ENCODE results near the gene KRTAP10-8.
"Not testable (repeated sequence)": the region's sequence is repeated elsewhere in the genome, so short reads cannot be mapped to it uniquely, and the experiment has no call there.

KRTAP10-8 gene

DNA sequence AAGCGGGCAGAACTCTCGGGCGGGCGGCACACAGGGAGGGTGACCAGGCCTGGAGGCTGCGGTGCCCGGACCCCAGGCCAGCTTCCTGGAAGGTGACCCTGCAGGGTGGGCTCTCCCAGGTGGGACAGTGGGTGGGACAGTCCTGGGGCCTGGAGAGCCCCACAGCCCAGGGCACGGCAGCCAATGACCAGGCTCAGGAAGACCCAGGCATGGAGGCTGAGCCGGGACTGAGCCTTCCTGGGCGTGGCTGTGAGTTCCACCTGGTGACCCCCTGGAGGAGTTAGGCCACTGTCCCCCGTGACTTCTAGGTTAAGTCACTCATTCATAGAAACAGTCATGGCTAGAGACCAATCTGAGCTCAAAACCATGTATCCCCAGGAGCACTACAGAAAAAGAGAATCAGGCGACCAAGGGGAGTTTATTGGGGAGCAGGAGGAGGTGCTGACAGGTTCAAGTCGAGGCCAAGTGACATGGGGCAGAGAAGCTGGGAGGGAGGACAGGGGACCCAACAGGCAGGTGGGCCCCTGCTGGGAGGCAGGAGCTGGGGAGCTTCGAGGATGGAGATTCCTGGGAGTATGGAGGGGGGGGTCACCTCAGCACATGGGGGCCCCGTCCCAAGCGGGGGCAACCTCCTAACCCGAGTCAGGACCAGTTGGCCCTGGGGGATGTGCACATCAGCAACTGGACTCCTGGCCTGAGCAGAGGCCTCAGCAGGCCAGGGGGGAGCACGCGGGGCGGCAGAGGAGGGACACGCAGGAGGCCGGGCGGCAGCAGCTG is 32.6 kb upstream of the KRTAP10-8 start:
- DNase-seq = no peak

DNA sequence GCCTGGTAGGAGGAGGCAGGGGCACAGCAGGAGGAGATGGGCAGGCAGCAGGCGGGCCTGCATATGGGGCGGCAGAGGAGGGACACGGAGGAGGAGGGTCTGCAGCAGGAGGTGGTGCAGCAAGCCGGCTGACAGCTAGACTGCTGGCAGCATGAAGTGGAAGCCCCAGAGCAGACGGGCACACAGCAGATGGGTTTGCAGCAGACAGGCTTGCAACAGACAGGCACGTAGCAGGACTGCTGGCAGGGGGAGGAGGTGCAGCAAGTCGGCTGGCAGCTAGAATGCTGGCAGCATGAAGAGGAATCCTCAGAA is 32.1 kb upstream of the KRTAP10-8 start:
- DNase-seq = no peak

DNA sequence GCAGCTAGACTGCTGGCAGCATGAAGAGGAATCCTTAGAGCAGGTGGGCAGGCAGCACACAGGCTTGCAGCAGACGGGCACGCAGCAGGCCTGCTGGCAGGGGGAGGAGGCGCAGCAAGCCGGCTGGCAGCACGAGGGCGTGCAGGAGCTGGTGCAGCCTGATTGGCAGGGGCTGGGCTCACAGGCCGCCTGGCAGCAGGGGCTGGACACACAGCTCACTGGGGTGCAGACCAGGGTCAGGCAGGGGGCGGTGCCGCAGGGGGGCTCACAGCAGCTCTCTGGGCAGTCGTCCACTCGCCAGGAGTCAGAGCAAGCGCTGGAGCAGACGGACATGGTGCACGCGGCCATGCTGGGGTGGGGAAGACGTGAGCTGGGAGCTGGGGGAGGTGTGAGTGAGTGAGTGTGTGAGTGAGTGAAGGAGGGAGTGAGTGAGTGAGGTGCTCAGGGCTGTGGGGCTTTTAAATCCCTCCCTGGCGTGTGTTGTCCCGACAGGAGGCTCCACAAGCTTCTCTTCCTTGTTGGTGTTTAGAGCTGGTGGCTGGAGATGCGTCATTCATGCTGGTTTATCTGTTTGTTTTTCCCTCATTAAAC is 31.6 kb upstream of the KRTAP10-8 start, which contains the start of gene KRTAP10-5:
TSS of gene KRTAP10-5 (minus strand) at position 374 of the 591 bp plus-strand sequence. CDS start at position 348, 26 bp downstream.
- DNase-seq = peak in 1 of 2 experiments; percentile 69

DNA sequence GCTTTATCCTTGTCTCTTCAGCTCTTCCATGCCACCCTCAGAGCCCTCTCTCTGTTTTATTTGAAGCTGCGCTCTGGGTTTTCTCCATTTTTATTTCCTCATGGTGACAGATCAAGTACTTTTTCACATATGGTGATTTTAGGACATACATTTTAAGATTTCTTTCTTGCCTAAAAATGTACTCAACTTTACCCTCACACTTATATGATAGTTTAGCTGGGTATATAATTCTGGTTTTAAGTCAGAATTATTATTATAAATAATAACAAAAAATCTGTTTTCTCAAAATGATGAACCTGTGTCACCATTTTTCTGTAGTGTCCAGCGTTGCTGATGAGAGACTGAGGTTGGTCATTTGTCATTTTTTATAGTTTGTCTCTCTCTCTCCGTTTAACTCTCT is 30.7 kb upstream of the KRTAP10-8 start:
- no peak for DNase-seq

DNA sequence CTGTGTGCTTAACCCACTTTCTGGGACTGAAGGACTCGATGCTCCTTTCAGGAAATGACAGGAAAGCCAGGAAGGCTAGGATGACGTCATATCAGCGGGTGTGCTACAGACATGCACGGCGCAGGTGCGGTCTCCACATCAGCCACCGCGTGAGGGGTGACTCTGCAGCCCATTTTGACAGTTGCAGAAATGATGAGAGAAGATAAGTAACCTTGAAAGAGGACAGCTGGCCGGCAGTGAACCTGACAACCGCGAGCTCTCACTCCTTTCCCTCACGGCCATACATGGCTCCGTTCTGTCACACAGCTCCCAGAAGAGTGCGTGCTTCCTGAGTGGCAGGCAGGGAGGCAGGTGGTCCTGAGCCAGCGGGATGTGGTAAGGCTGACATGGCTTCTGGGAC is 29.8 kb upstream of the KRTAP10-8 start:
- peak; percentile 82 to 90 for DNase-seq

DNA sequence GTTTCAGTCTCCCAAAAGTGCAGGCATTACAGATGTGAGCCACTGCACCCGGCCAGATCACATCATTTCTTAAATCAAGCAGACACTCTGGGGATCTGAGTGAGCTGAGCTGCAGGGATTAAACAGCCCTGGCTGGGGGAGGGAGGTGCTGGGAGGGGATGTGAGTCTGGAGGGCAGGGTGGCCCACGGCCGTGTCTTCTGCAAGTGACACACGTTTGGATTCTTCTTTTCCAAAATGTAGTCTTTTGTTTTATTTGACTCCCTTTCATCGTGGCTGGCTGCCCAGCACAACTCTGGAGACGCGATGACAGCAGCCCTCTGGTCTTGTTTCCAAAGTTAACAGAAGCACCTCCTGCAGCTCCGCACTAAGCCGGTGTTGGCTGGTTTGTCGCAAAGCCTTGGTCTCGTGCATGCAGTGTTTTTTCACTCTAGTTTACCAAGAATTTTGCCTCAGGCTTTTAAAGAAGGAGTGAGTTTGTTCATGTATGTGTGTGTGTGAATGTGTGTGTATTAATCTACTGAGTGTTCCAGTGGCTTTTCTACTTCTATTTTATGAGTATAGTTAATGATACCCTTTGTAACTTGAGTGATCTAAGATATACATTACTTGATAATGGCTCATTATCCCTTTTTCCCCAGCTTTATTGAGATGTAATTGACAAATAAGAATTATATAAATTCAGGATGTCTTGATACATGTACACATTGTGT is 28.6 kb upstream of the KRTAP10-8 start:
- DNase-seq = no peak

DNA sequence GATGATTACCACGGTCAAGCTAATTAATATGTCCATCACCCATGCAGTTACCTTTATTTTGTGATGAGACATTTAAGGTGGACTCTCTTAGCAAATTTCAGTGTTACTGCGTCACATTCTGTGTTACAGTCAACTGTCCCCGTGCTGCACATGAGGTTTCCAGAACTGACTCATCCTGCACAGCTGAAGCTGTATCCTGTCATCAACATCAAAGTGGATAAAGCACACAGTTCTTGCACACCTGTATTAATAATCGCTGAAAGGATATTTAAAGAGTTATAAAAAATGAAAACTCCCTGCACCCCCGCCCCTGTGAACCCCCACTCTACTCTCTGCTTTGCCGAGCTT is 28.1 kb upstream of the KRTAP10-8 start:
- DNase-seq = peak; percentile 24 to 31

DNA sequence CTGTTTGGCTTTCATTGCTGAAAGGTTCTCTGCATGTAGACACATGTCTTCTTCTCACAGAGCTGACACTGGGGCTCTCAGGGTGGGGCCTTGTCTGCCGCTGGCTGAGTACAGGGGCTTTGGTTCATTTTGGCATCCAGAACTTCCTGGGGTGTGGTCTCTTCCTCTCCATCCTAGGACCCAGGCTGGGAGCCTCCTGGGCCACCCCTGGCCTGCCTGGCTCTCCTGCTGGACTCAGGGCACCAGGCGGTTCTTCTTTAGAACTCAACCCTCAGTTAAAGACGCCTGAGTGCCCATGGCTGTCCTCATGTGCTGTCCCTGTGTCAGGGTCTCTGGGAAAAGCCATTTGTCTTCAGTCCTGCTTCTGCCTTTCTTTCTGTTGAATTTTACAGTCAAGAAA is 26.0 kb upstream of the KRTAP10-8 start:
- no peak for DNase-seq

DNA sequence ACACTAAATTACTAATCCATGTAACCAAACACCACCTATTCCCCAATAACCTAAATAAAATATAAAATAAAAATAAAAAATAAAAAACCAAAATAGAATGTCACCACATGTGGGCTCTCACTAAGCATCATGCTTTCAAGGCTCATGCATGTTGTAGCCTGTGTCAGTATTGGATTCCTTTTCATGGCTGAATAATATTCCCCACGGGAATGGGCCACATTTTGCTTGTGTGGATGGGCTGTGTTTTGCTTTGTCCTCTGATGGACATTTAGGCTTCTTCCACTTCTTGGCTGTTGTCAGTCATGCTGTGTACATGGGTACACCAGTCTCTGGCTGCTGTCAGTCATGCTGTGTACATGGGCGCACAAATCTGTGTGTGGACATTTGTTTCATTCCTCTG is 22.8 kb upstream of the KRTAP10-8 start:
- no peak for DNase-seq

DNA sequence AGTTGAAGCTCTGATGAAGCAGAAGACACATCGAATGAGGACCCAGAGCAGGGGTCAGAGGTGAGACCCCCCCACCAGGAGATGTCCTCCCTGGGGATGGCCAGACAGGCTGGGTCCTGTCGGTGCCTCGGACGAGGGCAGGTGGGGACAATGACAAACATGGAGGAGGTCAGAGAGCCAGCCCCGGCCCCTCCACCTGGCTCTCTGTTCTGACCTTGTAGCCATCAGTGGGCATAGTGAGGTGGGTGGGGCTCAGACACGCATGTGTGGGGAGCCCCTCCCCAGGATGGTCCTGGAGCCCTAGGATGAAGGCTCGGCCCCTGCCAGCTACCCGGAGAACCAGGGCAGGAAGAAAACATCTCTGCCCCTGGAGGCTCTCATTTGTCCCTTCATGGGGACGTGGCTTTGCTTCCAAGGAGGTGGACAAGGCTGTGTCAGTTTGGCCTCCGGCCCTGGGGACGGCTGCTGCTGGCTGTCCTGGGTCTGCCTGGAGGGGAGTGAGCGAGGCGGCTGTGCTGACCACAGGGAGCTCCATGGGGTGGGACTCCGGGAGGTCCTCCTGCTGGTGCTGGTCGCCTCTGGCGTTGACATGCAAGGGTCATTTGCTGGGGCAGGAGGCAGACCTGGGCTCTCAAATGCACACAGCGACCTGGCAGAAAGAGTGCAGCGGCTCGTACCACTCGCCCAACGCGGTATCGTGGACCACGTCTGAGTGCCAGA is 22.1 kb upstream of the KRTAP10-8 start:
- no peak for DNase-seq

DNA sequence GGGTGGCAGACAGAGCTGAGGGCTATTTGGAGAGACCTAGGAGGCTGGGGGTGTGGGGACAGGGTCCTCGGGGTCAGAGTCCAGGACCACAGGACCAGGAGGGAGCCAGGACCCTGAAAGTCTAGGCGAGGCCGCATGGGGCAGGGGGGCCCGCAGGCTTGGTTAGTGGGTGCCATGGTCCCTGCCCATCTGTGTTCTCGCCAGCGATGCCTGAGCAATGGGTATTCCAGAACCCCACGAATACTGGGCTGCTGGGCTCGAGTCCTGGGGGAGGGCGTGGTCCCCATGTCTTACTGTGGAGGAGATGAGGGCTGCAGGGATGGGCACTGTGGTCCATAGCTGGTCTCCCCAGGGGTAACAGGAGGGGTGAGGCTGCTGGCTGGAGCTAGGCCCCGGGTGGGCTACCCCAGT is 21.6 kb upstream of the KRTAP10-8 start:
- no peak for DNase-seq

DNA sequence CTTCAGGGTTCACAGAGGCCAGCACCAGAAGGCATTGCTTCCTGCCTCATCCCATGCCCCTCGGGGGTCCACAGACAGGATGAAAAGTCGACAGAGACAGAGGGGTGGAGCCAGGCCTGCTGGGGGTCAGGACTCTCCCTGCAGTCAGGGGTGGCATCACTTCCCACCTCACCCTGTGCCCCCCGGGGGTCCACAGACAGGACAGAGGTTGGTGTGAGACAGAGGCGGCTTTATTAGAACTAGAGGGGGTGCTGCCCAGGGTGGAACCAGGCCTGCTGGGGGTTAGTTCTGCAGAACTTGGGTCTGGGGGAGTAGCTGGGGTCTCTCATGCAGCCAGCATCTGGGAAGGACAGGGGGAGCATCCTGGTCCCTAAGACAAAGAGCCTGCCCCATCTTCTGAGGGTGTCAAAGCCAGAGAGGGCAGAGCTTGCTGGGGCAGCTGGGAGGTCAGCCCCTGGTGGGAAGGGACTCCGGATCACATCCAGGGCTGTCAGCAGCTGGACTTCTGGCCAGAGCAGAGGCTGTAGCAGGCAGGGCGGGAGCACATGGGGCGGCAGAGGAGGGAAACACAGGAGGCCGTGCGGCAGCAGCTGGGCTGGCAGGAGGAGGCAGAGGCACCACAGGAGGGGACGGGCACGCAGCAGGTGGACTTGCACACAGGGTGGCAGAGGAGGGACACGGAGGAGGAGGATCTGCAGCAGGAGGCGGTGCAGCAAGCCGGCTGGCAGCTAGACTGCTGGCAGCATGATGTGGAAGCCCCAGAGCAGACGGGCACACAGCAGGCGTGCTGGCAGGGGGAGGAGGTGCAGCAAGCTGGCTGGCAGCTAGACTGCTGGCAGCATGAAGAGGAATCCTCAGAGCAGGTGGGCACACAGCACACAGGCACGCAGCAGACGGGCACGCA is 20.7 kb upstream of the KRTAP10-8 start:
- peak in 1 of 2 experiments; percentile 42 for DNase-seq

DNA sequence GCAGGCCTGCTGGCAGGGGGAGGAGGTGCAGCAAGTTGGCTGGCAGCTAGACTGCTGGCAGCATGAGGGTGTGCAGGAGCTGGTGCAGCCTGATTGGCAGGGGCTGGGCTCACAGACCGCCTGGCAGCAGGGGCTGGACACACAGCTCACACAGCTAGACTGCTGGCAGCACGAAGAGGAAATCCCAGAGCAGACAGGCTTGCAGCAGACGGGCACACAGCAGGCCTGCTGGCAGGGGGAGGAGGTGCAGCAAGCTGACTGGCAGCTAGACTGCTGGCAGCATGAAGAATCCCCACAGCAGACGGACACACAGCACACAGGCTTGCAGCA is 20.1 kb upstream of the KRTAP10-8 start:
- DNase-seq = not testable (repeated sequence)

DNA sequence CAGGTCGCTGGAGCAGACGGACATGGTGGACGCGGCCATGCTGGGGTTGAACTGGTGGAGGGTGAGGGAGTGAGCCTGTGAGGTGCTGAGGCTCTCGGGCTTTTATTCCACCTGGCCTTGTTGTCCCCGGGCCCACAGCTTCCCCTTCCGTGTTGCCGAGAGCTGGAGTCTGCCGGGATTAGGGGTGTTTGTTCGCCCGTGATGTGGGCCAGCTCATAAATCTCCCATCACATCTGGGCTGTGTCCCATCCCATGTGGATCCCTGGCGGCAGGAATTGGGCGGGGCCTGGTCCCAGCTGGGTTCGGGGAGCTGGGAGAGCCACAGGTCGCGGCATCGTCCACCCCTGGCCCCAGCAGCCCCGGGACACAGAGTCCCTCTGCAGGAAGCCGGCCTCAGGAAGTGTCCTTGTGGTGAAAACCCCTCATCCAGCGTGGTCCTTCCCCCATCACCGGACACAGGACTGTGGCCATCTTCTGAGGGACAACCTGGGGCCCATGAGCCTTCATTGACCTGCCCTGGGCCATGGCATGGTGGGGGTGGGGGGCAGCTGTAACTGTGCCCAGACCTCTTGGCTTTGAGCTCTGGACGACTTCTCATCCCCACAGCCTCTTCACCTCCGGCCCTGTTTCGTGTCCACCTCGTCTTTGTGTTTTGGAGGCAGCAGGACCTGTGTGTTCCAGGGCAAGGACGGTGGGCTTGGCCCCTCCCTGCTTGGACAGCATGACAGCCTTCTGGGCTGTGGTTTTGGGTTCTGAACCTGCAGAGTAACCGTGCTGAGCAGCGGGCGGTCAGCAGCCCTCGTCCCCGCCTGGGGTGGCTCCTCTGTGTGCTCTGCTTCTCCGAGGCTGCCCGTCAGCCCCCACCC is 19.2 kb upstream of the KRTAP10-8 start, which contains the start of gene KRTAP10-6:
TSS of gene KRTAP10-6 (minus strand) at position 60 of the 866 bp plus-strand sequence. CDS start at position 39, 21 bp downstream.
- no peak for DNase-seq

DNA sequence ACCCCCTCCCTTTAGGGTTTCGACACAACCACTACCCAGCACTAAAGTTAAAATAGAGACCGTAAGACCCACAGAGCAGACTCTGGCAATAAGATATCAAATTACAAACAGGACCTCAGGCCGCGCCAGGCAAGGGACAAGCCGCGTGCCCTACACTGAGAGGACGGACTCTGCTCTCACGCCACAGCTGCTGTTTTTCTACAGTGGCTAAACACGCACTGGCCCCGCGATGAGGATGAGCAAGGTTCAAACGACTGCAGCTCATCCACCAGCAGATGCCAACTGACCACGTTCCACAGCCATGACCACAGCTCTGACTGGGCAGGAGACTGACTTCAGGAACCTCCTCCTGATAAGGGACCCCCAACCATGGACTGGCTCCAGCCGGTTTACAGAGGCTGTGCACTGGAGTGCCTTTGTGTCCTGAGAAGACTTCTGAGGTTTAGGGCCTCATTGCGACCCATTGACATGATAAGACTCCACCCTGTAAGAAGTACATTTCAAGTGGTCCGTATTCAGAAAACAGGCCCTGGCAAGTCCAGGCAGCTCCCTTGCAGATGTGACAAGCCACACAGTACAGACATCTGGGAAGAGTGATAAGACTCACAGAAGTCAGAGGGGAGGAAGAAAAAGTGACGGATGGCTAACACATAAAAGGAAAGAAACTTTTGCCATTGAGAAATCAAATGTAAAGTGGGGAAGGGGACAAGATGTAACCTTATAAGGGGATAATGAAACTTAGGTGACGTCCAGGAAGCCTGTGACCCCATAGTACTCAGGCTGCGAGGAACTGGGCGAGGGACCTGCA is 18.1 kb upstream of the KRTAP10-8 start:
- DNase-seq = no peak

DNA sequence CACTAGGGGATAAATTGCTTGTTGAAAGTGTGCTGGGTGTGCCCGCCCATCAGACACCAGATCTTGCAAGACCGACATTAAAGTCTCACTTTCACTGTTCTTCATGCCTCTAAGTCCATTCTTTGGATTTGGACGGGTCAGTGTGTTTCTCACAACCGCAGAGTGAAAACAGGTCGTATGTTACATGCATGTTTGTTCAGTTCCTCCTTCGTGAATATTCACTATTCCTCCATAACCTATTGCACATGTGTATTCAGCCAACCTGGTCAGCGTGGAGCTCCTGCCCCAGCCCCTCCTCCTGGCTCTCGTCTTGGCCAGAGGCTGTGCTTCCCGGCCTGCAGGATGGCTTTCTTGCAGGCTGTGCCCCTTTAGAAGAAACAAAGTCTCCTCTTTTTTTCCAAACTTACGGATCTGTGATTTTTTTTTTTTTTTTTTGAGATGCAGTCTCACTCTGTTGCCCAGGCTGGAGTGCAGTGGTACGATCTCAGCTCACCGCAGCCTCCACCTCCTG is 17.4 kb upstream of the KRTAP10-8 start:
- DNase-seq = no peak

DNA sequence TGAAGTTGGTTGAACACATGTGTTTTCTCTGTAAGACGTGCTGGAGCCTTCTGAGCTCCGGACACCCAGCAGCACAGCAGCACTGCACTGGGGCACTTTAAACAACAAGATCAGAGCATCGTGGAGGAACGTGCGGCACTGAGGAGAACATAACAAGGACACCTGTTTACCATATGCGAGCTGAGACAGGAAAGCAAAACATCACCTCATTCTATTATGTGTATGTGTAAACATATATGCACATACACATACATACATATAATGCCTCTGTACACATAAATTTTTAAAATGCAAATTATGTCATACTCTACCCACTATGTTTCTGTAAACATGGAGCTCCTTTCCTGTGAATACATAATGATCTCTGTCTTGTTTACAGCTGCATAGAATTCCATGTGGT is 16.4 kb upstream of the KRTAP10-8 start:
- DNase-seq = no peak

DNA sequence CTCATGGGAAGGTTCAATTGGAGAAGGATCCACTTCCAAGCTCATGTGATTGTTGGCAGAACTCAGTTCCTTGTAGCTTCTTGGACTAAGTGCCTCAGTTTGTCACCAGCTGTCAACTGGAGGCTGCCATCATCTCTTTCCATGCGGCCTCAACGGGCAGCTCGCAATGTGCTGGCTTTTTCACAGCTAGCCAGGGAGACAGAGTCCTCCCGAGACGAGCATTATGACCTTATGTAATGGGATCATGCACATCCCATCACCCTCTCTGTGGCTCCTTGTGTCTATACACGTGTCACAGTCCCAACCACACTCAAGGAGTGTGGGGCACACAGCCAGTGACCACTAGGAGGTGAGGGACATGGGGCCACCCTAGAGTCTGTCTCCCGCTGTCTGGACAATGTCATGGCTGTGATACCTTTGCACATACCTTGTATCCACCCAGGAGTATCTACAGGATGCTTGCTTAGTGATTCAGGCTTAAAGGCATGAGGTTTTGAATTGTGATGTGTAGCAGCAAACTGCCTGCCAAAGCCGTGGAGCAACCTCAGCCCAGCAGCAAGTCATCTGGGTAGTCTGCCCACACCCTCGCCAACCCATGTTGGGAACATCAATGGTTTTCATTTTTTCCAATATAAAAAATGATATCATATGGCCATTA is 15.7 kb upstream of the KRTAP10-8 start:
- DNase-seq = no peak

DNA sequence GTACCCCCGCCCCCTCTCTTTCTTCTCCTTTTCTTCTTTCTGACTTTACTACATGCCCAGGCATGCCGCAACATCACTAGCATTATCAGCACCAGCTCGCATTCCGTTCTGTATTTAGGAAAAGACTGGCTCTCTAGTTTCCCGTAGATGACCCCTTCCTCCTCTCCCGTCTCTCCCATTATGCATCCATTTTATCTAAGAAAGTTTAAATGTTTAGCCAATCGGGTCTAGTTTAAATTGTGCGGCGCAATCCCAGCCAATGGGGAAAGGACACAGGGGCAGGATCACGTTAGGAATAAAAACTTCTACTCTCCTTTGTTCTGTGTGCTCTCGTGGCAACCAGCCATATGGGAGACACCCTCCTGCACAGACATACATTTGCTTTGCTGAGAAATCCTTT is 13.8 kb upstream of the KRTAP10-8 start:
- no peak for DNase-seq

Measured in SHP77 (cell line).